H9 (cell line): ENCODE results near the gene ZNF747. TPM values are rescaled to one million over a fixed set of nuclear protein-coding genes. Genes with fewer than 3 reads are reported as not detected.

ENCODE experiments used
- DNase-seq: peaks from one replicate; pipeline ENCODE4 v3.0.0-alpha.2; 2017
- H2AFZ ChIP-seq: one replicate; pipeline ENCODE4 v1.6.1; 2013; ENCODE audit warnings: mild to moderate bottlenecking, low read length, control low read depth, moderate library complexity
- H2AK5ac ChIP-seq: 2 replicates; pipeline ENCODE4 v1.6.1; 2013; ENCODE audit warnings: low read length, control low read depth, mixed read lengths; ENCODE audit not compliant: insufficient read length
- H2BK120ac ChIP-seq: one replicate; pipeline ENCODE4 v1.6.1; 2013; ENCODE audit warnings: low read depth, mild to moderate bottlenecking, low read length, control low read depth, inconsistent platforms; ENCODE audit not compliant: poor library complexity, severe bottlenecking
- H2BK12ac ChIP-seq: 2 replicates; pipeline ENCODE4 v1.6.1; 2013; ENCODE audit warnings: low read length, control low read depth, mixed read lengths, low read depth; ENCODE audit not compliant: insufficient read length
- H2BK15ac ChIP-seq: 2 replicates; pipeline ENCODE4 v1.6.1; 2013; ENCODE audit warnings: low read depth, low read length, control low read depth
- H2BK20ac ChIP-seq: one replicate; pipeline ENCODE4 v1.6.1; 2013; ENCODE audit warnings: low read depth, mild to moderate bottlenecking, low read length, control low read depth, inconsistent platforms; ENCODE audit not compliant: poor library complexity, severe bottlenecking
- H2BK5ac ChIP-seq: 2 replicates; pipeline ENCODE4 v1.6.1; 2013; ENCODE audit warnings: low read length, control low read depth, mixed read lengths; ENCODE audit not compliant: insufficient read length
- H3K14ac ChIP-seq: 2 replicates; pipeline ENCODE4 v1.6.1; 2013; ENCODE audit warnings: low read length, control low read depth; ENCODE audit not compliant: insufficient read depth
- H3K18ac ChIP-seq: 2 replicates; pipeline ENCODE4 v1.6.1; 2013; ENCODE audit warnings: low read depth, mild to moderate bottlenecking, mixed read lengths, low read length, control low read depth; ENCODE audit not compliant: insufficient read length
- H3K23ac ChIP-seq: 2 replicates; pipeline ENCODE4 v1.6.1; 2013; ENCODE audit warnings: low read length, control low read depth, mixed read lengths, low read depth; ENCODE audit not compliant: insufficient read length
- H3K23me2 ChIP-seq: 2 replicates; pipeline ENCODE4 v1.6.1; 2013; ENCODE audit warnings: low read depth, mild to moderate bottlenecking, mixed read lengths, low read length, control low read depth; ENCODE audit not compliant: insufficient read length, poor library complexity, severe bottlenecking
- H3K27ac ChIP-seq: 2 replicates; pipeline ENCODE4 v1.5.1; 2013; ENCODE audit warnings: low read length, control low read depth, mixed read lengths, low read depth; ENCODE audit not compliant: insufficient read length
- H3K27me3 ChIP-seq: 2 replicates; pipeline ENCODE4 v1.6.1; 2013; ENCODE audit warnings: low read length, control low read depth, inconsistent platforms; ENCODE audit not compliant: insufficient read depth
- H3K4ac ChIP-seq: 2 replicates; pipeline ENCODE4 v1.6.1; 2013; ENCODE audit warnings: low read depth, mild to moderate bottlenecking, control low read depth, inconsistent platforms, low read length, moderate library complexity
- H3K4me1 ChIP-seq: 2 replicates; pipeline ENCODE4 v1.6.1; 2013; ENCODE audit warnings: low read length, control low read depth, inconsistent platforms; ENCODE audit not compliant: insufficient read depth
- H3K4me2 ChIP-seq: 2 replicates; pipeline ENCODE4 v1.6.1; 2013; ENCODE audit warnings: low read length, control low read depth, mixed read lengths; ENCODE audit not compliant: insufficient read length, insufficient read depth
- H3K56ac ChIP-seq: 2 replicates; pipeline ENCODE4 v1.6.1; 2013; ENCODE audit warnings: low read depth, mild to moderate bottlenecking, mixed read lengths, low read length, control low read depth; ENCODE audit not compliant: insufficient read length
- H3K79me1 ChIP-seq: 2 replicates; pipeline ENCODE4 v1.6.1; 2013; ENCODE audit warnings: low read depth, mild to moderate bottlenecking, moderate library complexity, low read length, control low read depth, inconsistent platforms; ENCODE audit not compliant: insufficient read depth, poor library complexity, severe bottlenecking
- H3K79me2 ChIP-seq: 2 replicates; pipeline ENCODE4 v1.6.1; 2013; ENCODE audit warnings: low read length, control low read depth, inconsistent platforms; ENCODE audit not compliant: insufficient read depth
- H3K9ac ChIP-seq: 2 replicates; pipeline ENCODE4 v1.6.1; 2013; ENCODE audit warnings: low read length, control low read depth, mixed read lengths; ENCODE audit not compliant: insufficient read length; ENCODE audit errors: extremely low read depth
- H3K9me3 ChIP-seq: one replicate; pipeline ENCODE4 v1.6.1; 2013; ENCODE audit warnings: low read depth, low read length, inconsistent platforms; ENCODE audit not compliant: control insufficient read depth
- H3T11ph ChIP-seq: one replicate; pipeline ENCODE4 v1.6.1; 2013; ENCODE audit warnings: mild to moderate bottlenecking, low read length, control low read depth, inconsistent platforms
- H4K20me1 ChIP-seq: one replicate; pipeline ENCODE4 v1.6.1; 2013; ENCODE audit not compliant: control insufficient read depth, insufficient read length, insufficient read depth
- H4K5ac ChIP-seq: 2 replicates; pipeline ENCODE4 v1.6.1; 2013; ENCODE audit warnings: low read depth, mild to moderate bottlenecking, mixed read lengths, low read length, control low read depth; ENCODE audit not compliant: insufficient read length
- H4K8ac ChIP-seq: replicated peaks from 2 replicates; pipeline ENCODE4 v1.6.1; 2013; ENCODE audit warnings: low read length, control low read depth, mixed read lengths, low read depth; ENCODE audit not compliant: insufficient read length
- H4K91ac ChIP-seq: 2 replicates; pipeline ENCODE4 v1.6.1; 2013; ENCODE audit warnings: low read depth, mild to moderate bottlenecking, moderate library complexity, mixed read lengths, low read length, control low read depth; ENCODE audit not compliant: insufficient read length
- H3K27ac Mint-ChIP-seq, 3 experiments: 2 replicates in 2 of 3; 3 replicates in 1 of 3; pipeline ENCODE4 v1.8.0; 2020 to 2021; ENCODE audit warnings: mixed read lengths in 3 of 3, mild to moderate bottlenecking in 1 of 3, moderate library complexity in 1 of 3
- H3K27me3 Mint-ChIP-seq: 2 replicates; pipeline ENCODE4 v1.8.0; 2021; ENCODE audit warnings: low read depth, mild to moderate bottlenecking, moderate library complexity, mixed read lengths
- H3K36me3 Mint-ChIP-seq, 3 experiments: 2 replicates in 2 of 3; 3 replicates in 1 of 3; pipeline ENCODE4 v1.8.0; 2020 to 2021; ENCODE audit warnings: low read depth in 3 of 3, mixed read lengths in 3 of 3; ENCODE audit not compliant: insufficient read depth in 1 of 3
- H3K4me1 Mint-ChIP-seq, 2 experiments: 2 replicates each; pipeline ENCODE4 v1.8.0; 2020; ENCODE audit warnings: mixed read lengths in 2 of 2
- H3K4me3 Mint-ChIP-seq, 2 experiments: 2 replicates in 1 of 2; 3 replicates in 1 of 2; pipeline ENCODE4 v1.8.0; 2020 to 2021; ENCODE audit warnings: mild to moderate bottlenecking in 2 of 2, mixed read lengths in 2 of 2, moderate library complexity in 1 of 2
- H3K9me3 Mint-ChIP-seq, 2 experiments: 2 replicates in 1 of 2; 3 replicates in 1 of 2; pipeline ENCODE4 v1.8.0; 2020; ENCODE audit warnings: mild to moderate bottlenecking in 2 of 2, mixed read lengths in 2 of 2, moderate library complexity in 1 of 2
- WGBS: extraction: QIAGEN DNeasy Blood & Tissue Kit; methylation state at CpG from one replicate; pipeline ENCODE4 v1.1.7; 2013; ENCODE audit warnings: missing lambda C conversion rate, low lambda C conversion rate, mixed read lengths; ENCODE audit not compliant: insufficient read length; ENCODE audit errors: extremely low coverage; 5-methylcytosine and 5-hydroxymethylcytosine counted together
- total RNA-seq: library from RNA; stranded (reverse); gene quantifications from 2 replicates; pipeline ENCODE4 v1.2.1, GENCODE V29; 2021
- TF ChIP-seq, protein P1 (sequence below): fragments of 200-600 bp; sonication (generic); conservative IDR thresholded peaks from 3 replicates; pipeline ENCODE4 v1.8.0; 2021; ENCODE audit warnings: antibody characterized with exemption, mild to moderate bottlenecking

Gene ZNF747
- total RNA-seq, 1 experiment from 2014 or later, result 18.4 TPM

DNA sequence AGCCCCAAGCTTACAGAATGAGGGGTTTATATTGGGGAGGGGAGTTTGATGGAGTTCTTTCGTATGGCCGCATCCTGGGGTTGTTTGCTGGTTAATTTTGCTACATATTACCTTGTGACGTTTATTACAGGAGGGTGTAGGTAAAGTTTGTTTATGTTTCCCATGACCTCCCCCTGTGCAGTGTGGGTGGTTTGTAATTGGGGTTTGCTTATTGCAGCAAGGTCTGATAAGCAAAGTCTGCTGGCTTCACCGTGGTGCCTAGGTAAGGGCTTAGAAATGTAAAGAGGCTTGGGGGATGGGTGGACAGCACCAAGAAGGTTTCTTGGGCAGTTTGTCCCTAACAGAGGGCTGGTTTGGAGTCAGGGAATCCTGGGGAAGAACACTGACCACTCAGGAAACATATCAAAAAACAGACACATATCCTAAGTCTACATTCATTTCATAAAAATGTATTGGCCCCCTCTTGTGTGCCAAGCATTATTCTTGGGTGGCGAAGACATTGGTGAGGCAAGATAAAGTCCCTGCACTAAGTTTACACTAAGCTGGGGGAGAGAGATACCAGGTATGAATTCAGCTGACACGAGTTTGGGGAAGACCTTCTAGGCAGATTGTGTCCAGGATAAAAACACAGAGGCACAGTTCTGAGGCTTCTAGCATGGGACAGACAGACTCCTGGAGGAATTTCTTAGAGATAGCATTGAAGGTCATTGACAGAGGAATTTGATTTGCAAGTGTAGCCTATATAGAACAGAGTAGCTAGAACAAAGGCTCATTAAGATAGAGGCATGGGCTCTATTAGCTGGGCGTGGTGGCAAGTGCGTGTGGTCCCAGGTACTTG is 14.0 kb upstream of the ZNF747 start:
- no peaks in the 10 kb centered on the region for H3K27me3 ChIP-seq
- H3K56ac ChIP-seq, result no peak overlapping the region
- no peak overlapping the region for H2BK12ac ChIP-seq
- no peak overlapping the region for H3K23ac ChIP-seq
- Mint-ChIP-seq H3K9me3 (peaks cover 0 to 10% of the 10 kb centered on the region in 2 experiments; a peak in 1 of 5 replicates), H3K4me3 (no peak overlapping the region; a peak in 1 of 5 replicates), H3K27ac (peak overlapping the region in 2 of 3 experiments; percentile 45 to 58; a peak in 4 of 7 replicates), H3K27me3 (peaks cover 4% of the 10 kb centered on the region; the same call in 1 of the 2 replicates), H3K36me3 (peaks cover 2 to 19% (median 14%) of the 10 kb centered on the region in 3 experiments), H3K4me1 (peaks cover 25 to 33% of the 10 kb centered on the region in 2 experiments)
- TF ChIP-seq, protein P1, sequence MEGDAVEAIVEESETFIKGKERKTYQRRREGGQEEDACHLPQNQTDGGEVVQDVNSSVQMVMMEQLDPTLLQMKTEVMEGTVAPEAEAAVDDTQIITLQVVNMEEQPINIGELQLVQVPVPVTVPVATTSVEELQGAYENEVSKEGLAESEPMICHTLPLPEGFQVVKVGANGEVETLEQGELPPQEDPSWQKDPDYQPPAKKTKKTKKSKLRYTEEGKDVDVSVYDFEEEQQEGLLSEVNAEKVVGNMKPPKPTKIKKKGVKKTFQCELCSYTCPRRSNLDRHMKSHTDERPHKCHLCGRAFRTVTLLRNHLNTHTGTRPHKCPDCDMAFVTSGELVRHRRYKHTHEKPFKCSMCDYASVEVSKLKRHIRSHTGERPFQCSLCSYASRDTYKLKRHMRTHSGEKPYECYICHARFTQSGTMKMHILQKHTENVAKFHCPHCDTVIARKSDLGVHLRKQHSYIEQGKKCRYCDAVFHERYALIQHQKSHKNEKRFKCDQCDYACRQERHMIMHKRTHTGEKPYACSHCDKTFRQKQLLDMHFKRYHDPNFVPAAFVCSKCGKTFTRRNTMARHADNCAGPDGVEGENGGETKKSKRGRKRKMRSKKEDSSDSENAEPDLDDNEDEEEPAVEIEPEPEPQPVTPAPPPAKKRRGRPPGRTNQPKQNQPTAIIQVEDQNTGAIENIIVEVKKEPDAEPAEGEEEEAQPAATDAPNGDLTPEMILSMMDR, result no peak
- DNase-seq, result no peak
- H3K4ac ChIP-seq, result no peak overlapping the region
- H2BK20ac ChIP-seq, result no peak overlapping the region
- H3T11ph ChIP-seq, result no peak overlapping the region
- no peaks in the 10 kb centered on the region for H3K9me3 ChIP-seq
- no peak overlapping the region for H2AFZ ChIP-seq
- peaks cover 3% of the 10 kb centered on the region; the same call in 1 of the 2 replicates for H3K4me1 ChIP-seq
- H3K4me2 ChIP-seq, result no peak overlapping the region
- H2BK15ac ChIP-seq, result no peak overlapping the region
- WGBS, result no CpG with 5 or more reads among the region's 8 CpGs
- no peak overlapping the region for H2BK5ac ChIP-seq
- no peaks in the 10 kb centered on the region for H3K79me1 ChIP-seq
- no peak overlapping the region for H3K9ac ChIP-seq
- H2AK5ac ChIP-seq, result no peak overlapping the region
- no peaks in the 10 kb centered on the region for H3K79me2 ChIP-seq
- no peaks in the 10 kb centered on the region for H4K20me1 ChIP-seq
- no peak overlapping the region for H4K5ac ChIP-seq
- H3K23me2 ChIP-seq, result no peaks in the 10 kb centered on the region
- no peak overlapping the region for H3K18ac ChIP-seq
- H3K27ac ChIP-seq, result no peak overlapping the region
- no peak overlapping the region for H2BK120ac ChIP-seq
- H3K14ac ChIP-seq, result no peak overlapping the region
- no peak overlapping the region for H4K8ac ChIP-seq
- H4K91ac ChIP-seq, result no peak overlapping the region
